Measurements from ENCODE around the gene ASH1L.

DNA sequence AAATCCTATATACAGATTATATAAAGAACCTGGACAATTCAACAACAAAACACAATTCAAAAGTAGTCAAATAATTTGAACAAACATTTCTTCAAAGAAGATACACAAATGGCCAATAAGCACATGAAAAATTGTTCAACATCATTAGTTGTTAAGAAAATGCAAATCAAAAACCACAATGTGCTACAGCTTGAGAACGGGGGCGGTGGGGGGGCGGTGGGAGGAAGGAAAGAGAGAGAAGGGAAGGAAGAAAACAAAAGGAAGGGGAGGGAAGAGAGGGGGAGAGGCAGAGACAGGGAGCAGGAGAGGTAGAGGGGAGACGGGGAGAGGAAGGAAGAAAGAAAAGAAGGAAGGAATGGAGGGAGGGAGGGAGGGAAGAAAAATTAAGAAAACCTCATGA lies 44.1 kb downstream of the ASH1L start:
- TF ChIP-seq, protein P1, sequence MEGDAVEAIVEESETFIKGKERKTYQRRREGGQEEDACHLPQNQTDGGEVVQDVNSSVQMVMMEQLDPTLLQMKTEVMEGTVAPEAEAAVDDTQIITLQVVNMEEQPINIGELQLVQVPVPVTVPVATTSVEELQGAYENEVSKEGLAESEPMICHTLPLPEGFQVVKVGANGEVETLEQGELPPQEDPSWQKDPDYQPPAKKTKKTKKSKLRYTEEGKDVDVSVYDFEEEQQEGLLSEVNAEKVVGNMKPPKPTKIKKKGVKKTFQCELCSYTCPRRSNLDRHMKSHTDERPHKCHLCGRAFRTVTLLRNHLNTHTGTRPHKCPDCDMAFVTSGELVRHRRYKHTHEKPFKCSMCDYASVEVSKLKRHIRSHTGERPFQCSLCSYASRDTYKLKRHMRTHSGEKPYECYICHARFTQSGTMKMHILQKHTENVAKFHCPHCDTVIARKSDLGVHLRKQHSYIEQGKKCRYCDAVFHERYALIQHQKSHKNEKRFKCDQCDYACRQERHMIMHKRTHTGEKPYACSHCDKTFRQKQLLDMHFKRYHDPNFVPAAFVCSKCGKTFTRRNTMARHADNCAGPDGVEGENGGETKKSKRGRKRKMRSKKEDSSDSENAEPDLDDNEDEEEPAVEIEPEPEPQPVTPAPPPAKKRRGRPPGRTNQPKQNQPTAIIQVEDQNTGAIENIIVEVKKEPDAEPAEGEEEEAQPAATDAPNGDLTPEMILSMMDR (IDR thresholded peaks at IDR 0.05) = no peak
- TF ChIP-seq POLR2A (IDR thresholded peaks at IDR 0.05) = no peak

Data from body of pancreas (tissue), 4 donors.